ENCODE measurements around the gene PRKN.
"Not testable (repeated sequence)": the region's sequence is repeated elsewhere in the genome, so short reads cannot be mapped to it uniquely, and the experiment has no call there.

- TF ChIP-seq, protein P1, sequence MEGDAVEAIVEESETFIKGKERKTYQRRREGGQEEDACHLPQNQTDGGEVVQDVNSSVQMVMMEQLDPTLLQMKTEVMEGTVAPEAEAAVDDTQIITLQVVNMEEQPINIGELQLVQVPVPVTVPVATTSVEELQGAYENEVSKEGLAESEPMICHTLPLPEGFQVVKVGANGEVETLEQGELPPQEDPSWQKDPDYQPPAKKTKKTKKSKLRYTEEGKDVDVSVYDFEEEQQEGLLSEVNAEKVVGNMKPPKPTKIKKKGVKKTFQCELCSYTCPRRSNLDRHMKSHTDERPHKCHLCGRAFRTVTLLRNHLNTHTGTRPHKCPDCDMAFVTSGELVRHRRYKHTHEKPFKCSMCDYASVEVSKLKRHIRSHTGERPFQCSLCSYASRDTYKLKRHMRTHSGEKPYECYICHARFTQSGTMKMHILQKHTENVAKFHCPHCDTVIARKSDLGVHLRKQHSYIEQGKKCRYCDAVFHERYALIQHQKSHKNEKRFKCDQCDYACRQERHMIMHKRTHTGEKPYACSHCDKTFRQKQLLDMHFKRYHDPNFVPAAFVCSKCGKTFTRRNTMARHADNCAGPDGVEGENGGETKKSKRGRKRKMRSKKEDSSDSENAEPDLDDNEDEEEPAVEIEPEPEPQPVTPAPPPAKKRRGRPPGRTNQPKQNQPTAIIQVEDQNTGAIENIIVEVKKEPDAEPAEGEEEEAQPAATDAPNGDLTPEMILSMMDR (IDR thresholded peaks at IDR 0.05 in 2 of 3, conservative IDR thresholded peaks at IDR 0.05 in 1 of 3; ENCODE audit: insufficient read depth in 2 of 3, low read depth in 1 of 3, low read length in 3 of 3): not testable (repeated sequence)
- not testable (repeated sequence) for TF ChIP-seq BRCA1 (IDR thresholded peaks at IDR 0.05); BRCA1 (CRISPR knock-in tag; IDR thresholded peaks at IDR 0.05); KLF1 (tag; IDR thresholded peaks at IDR 0.05); SMC3 (conservative IDR thresholded peaks at IDR 0.05; ENCODE audit: insufficient read depth, low read depth, low read length); SRSF9 (IDR thresholded peaks at IDR 0.05; ENCODE audit: borderline replicate concordance, low read depth, low read length)
Observed at GRCh38 chr6:161331402-161332081, 1396.0 kb downstream of the PRKN start.
